ENCODE results near the gene TGM6. TPM values are rescaled to one million over a fixed set of nuclear protein-coding genes. Genes with fewer than 3 reads are reported as not detected.

The TGM6 gene
- total RNA-seq, 1 donor from 2014 or later = not detected

DNA sequence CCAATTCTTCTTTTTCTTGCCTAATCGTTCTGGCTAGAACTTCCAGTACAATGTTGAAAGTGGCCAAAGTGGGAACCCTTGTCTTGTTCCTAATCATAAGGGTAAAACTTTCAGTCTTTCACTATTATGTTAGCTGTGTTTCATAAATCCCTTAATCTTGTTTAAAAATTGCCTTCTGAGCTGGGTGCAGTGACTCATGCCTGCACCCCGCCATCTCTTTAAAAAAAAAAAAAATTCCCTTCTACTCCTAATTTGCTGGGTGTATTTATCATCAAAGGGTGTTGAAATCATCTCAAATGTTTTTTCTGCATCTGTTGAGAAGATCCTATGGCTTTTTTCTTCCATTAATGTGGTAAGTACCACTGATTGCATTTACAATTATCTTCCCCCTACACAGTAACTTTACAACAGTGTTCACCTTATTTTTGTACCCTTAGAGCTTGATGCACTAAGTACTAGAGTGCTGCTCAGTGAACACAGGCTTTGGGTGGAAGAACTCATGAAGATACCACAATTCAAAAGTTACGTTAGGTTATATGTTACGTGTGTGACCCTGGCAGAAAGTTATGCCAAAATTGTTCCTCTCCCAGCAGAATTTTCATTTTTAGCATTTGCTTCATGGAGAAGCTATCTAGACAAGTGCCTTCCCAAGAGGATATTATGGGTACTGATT, 80.2 kb downstream of the TGM6 start:
- TF ChIP-seq, protein P1, sequence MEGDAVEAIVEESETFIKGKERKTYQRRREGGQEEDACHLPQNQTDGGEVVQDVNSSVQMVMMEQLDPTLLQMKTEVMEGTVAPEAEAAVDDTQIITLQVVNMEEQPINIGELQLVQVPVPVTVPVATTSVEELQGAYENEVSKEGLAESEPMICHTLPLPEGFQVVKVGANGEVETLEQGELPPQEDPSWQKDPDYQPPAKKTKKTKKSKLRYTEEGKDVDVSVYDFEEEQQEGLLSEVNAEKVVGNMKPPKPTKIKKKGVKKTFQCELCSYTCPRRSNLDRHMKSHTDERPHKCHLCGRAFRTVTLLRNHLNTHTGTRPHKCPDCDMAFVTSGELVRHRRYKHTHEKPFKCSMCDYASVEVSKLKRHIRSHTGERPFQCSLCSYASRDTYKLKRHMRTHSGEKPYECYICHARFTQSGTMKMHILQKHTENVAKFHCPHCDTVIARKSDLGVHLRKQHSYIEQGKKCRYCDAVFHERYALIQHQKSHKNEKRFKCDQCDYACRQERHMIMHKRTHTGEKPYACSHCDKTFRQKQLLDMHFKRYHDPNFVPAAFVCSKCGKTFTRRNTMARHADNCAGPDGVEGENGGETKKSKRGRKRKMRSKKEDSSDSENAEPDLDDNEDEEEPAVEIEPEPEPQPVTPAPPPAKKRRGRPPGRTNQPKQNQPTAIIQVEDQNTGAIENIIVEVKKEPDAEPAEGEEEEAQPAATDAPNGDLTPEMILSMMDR (IDR thresholded peaks at IDR 0.05; ENCODE audit: borderline replicate concordance) = no peak
- no peak overlapping the region for H3K27ac ChIP-seq (replicated peaks)
- peaks cover 68% of the 10 kb centered on the region for H3K36me3 ChIP-seq
- H3K4me1 ChIP-seq = no peaks in the 10 kb centered on the region
- H3K4me3 ChIP-seq = no peak overlapping the region
- intact Hi-C loops (cut with micrococcal nuclease) = no loop called here
- H3K27me3 ChIP-seq (ENCODE audit: low read depth) = no peaks in the 10 kb centered on the region
- no peak for DNase-seq
- no peaks in the 10 kb centered on the region for H3K9me3 ChIP-seq (replicated peaks)

DNA sequence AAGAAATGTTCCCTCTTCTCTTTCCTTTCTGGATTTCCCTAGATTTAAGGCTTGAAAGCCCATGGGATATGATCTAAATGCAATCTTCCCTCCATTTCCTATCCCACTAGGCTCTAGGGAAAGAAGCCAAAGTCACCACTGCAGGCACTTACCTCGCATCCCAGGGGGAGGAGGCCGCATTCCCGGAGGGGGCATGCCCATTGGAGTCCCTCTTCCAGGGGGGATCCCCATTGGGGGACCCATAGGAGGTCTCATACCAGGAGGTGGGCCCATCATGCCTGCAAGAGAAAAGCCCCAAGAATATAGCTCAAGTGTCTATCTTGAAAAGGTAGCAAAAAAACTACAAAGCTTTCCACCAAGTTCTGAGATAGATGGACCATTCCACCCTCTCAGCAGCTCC, 81.8 kb downstream of the TGM6 start:
- no peaks in the 10 kb centered on the region for H3K27me3 ChIP-seq (ENCODE audit: low read depth)
- H3K4me1 ChIP-seq = no peaks in the 10 kb centered on the region
- peaks cover 84% of the 10 kb centered on the region for H3K36me3 ChIP-seq
- no peak for DNase-seq
- H3K4me3 ChIP-seq = no peak overlapping the region
- TF ChIP-seq, protein P1 (IDR thresholded peaks at IDR 0.05; ENCODE audit: borderline replicate concordance) = no peak
- no peak overlapping the region for H3K27ac ChIP-seq (replicated peaks)
- H3K9me3 ChIP-seq (replicated peaks) = no peaks in the 10 kb centered on the region
- intact Hi-C loops (cut with micrococcal nuclease) = no loop called here

DNA sequence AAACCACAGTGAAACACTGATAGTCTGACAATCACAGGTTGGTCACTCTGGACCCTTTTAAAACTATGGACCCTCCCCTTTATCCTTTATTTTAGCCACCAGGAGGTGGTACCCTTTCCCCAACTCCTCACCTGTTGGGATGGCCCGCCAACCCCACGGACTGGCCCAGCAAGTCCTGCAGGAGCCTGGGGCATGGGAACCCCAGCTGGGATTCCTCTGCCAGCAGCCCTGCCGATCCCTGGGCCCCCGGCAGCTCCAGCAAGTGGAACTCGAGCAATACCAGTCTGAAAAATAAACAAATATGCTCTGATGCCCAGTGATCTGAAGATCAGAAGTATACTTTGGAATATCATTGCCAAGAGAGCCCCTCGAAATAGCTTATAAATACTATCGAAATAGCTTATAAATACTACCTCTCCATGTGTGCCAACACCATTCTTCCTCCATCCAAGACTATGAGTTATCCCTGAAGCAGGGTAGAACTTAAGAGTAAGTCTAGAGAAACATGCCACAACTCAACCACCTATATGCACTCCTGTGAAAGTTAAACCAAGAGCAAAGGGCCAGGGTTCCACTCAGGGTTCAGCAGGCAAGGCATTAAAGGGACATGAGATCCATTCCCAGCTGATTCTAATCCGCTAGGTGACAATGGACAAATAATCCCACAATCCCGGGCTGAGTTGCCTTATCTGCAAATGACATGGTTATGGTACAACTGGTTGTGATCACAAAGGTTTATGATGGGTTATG, 83.1 kb downstream of the TGM6 start:
- Histone ChIP-seq H3K36me3 (peaks cover 85% of the 10 kb centered on the region), H3K4me3 (no peak overlapping the region), H3K27me3 (ENCODE audit: low read depth) (no peaks in the 10 kb centered on the region), H3K4me1 (peaks cover 10% of the 10 kb centered on the region), H3K27ac (replicated peaks) (no peak overlapping the region), H3K9me3 (replicated peaks) (no peaks in the 10 kb centered on the region)
- no peak for DNase-seq
- intact Hi-C loops (cut with micrococcal nuclease) = no loop called here
- TF ChIP-seq, protein P1 (IDR thresholded peaks at IDR 0.05; ENCODE audit: borderline replicate concordance) = no peak

DNA sequence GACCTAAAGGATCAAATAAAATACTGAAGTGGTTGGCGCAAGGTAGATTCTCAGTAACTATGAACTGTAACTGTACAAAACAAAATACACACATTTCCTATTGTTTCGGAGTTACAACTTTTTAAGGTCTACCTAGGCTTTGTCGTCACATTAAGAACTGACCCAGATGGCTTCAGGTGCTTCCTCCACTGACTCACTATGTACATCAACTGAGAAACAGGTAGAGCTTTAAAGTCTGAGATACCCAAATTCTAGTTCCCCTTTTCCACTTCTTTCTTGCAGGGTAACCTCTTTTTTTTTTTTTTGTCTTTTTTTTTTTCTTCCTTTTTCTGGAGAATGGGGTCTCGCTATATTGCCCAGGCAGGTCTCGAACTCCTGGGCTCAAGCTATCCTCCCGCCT, 84.4 kb downstream of the TGM6 start:
- Histone ChIP-seq H3K27me3 (ENCODE audit: low read depth) (no peaks in the 10 kb centered on the region), H3K27ac (replicated peaks) (no peak overlapping the region), H3K4me3 (no peak overlapping the region), H3K4me1 (peaks cover 23% of the 10 kb centered on the region), H3K36me3 (peaks cover 74% of the 10 kb centered on the region), H3K9me3 (replicated peaks) (no peaks in the 10 kb centered on the region)
- TF ChIP-seq, protein P1 (IDR thresholded peaks at IDR 0.05; ENCODE audit: borderline replicate concordance) = no peak
- intact Hi-C loops (cut with micrococcal nuclease) = no loop called here
- no peak for DNase-seq

DNA sequence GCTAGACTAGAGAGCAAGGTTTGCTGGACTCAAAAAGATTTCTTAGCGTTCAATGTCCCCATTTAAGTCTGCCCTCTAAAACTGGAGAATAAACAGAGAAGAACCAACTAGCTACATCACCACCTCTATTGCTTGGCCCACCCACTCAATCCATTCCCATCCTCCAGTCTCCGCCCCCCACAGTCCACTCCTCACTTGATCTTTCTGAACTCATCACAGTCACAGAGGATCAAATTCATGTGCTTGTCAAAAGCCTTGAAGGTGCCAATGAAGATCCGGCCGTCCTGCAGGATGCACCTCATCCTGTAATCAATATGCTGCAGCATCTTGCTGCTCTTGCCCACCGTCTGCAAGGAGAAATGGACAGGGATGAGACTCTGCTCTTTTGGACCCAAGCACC, 86.7 kb downstream of the TGM6 start:
- H3K36me3 ChIP-seq = peaks cover 52% of the 10 kb centered on the region
- H3K4me3 ChIP-seq = no peak overlapping the region
- TF ChIP-seq, protein P1 (IDR thresholded peaks at IDR 0.05; ENCODE audit: borderline replicate concordance) = no peak
- DNase-seq = no peak
- H3K4me1 ChIP-seq = peaks cover 33% of the 10 kb centered on the region
- H3K27me3 ChIP-seq (ENCODE audit: low read depth) = no peaks in the 10 kb centered on the region
- H3K9me3 ChIP-seq (replicated peaks) = no peaks in the 10 kb centered on the region
- no peak overlapping the region for H3K27ac ChIP-seq (replicated peaks)
- intact Hi-C loops (cut with micrococcal nuclease) = no loop called here
